Activated naive CD4-positive, alpha-beta T cell treated with anti-CD3 and anti-CD28 coated beads, Interleukin-2, amount 50 U/mL, for 24 hours (primary cell): ENCODE results near the gene FBLIM1.

Source experiments
- H3K27ac Mint-ChIP-seq: one replicate; pipeline ENCODE4 v1.8.0; 2021; ENCODE audit warnings: mild to moderate bottlenecking, mixed read lengths
- H3K27me3 Mint-ChIP-seq: one replicate; pipeline ENCODE4 v1.8.0; 2021; ENCODE audit warnings: mixed read lengths
- H3K36me3 Mint-ChIP-seq: one replicate; pipeline ENCODE4 v1.8.0; 2021; ENCODE audit warnings: mixed read lengths
- H3K4me1 Mint-ChIP-seq: one replicate; pipeline ENCODE4 v1.8.0; 2021; ENCODE audit warnings: mixed read lengths
- H3K4me3 Mint-ChIP-seq: one replicate; pipeline ENCODE4 v1.8.0; 2021; ENCODE audit warnings: mild to moderate bottlenecking, mixed read lengths
- H3K9me3 Mint-ChIP-seq: one replicate; pipeline ENCODE4 v1.8.0; 2021; ENCODE audit warnings: mixed read lengths

FBLIM1 gene

GRCh38 chr1:15767941-15768340 is 9.3 kb downstream of the FBLIM1 start:
- Mint-ChIP-seq H3K4me3 (no peak overlapping the region), H3K4me1 (no peaks in the 10 kb centered on the region), H3K27ac (no peak overlapping the region), H3K36me3 (no peaks in the 10 kb centered on the region), H3K27me3 (peaks cover 2% of the 10 kb centered on the region), H3K9me3 (no peaks in the 10 kb centered on the region)

GRCh38 chr1:15768388-15768787 is 9.8 kb downstream of the FBLIM1 start:
- Mint-ChIP-seq H3K9me3 (no peaks in the 10 kb centered on the region), H3K27me3 (peaks cover 2% of the 10 kb centered on the region), H3K4me1 (no peaks in the 10 kb centered on the region), H3K36me3 (no peaks in the 10 kb centered on the region), H3K4me3 (no peak overlapping the region), H3K27ac (no peak overlapping the region)

- no peak overlapping the region for H3K4me3 Mint-ChIP-seq
- no peaks in the 10 kb centered on the region for H3K36me3 Mint-ChIP-seq
- H3K27ac Mint-ChIP-seq = no peak overlapping the region
- H3K9me3 Mint-ChIP-seq = no peaks in the 10 kb centered on the region
- peaks cover 2% of the 10 kb centered on the region for H3K27me3 Mint-ChIP-seq
- H3K4me1 Mint-ChIP-seq = no peaks in the 10 kb centered on the region
These were observed 11.8 kb downstream of the FBLIM1 start for GRCh38 chr1:15770313-15770962.

GRCh38 chr1:15771836-15772515 is 13.4 kb downstream of the FBLIM1 start:
- H3K4me3 Mint-ChIP-seq = no peak overlapping the region
- no peaks in the 10 kb centered on the region for H3K36me3 Mint-ChIP-seq
- H3K27ac Mint-ChIP-seq = no peak overlapping the region

GRCh38 chr1:15775706-15776105 is 17.1 kb downstream of the FBLIM1 start:
- H3K4me1 Mint-ChIP-seq = no peaks in the 10 kb centered on the region
- H3K27ac Mint-ChIP-seq = no peak overlapping the region
- peaks cover 2% of the 10 kb centered on the region for H3K27me3 Mint-ChIP-seq
- H3K4me3 Mint-ChIP-seq = no peak overlapping the region
- H3K36me3 Mint-ChIP-seq = no peaks in the 10 kb centered on the region
- H3K9me3 Mint-ChIP-seq = no peaks in the 10 kb centered on the region

More at GRCh38 chr1:15771836-15772515, 13.4 kb downstream of the FBLIM1 start:
- no peaks in the 10 kb centered on the region for H3K9me3 Mint-ChIP-seq
- peaks cover 2% of the 10 kb centered on the region for H3K27me3 Mint-ChIP-seq
- no peaks in the 10 kb centered on the region for H3K4me1 Mint-ChIP-seq

- Mint-ChIP-seq H3K27me3 (no peaks in the 10 kb centered on the region), H3K9me3 (no peaks in the 10 kb centered on the region), H3K27ac (no peak overlapping the region), H3K4me1 (no peaks in the 10 kb centered on the region), H3K36me3 (no peaks in the 10 kb centered on the region), H3K4me3 (no peak overlapping the region)
These were observed 19.5 kb downstream of the FBLIM1 start for GRCh38 chr1:15777909-15778707.

GRCh38 chr1:15785683-15786082 is 27.1 kb downstream of the FBLIM1 start:
- Mint-ChIP-seq H3K4me3 (no peak overlapping the region), H3K27me3 (peaks cover 2% of the 10 kb centered on the region), H3K36me3 (no peaks in the 10 kb centered on the region), H3K9me3 (no peaks in the 10 kb centered on the region), H3K4me1 (no peaks in the 10 kb centered on the region), H3K27ac (no peak overlapping the region)

- Mint-ChIP-seq H3K27me3 (peaks cover 3% of the 10 kb centered on the region), H3K4me3 (no peak overlapping the region), H3K36me3 (no peaks in the 10 kb centered on the region), H3K4me1 (no peaks in the 10 kb centered on the region), H3K27ac (no peak overlapping the region), H3K9me3 (no peaks in the 10 kb centered on the region)
These were observed 28.0 kb downstream of the FBLIM1 start for GRCh38 chr1:15786581-15786980.

- Mint-ChIP-seq H3K4me1 (peaks cover 5% of the 10 kb centered on the region), H3K4me3 (no peak overlapping the region), H3K9me3 (no peaks in the 10 kb centered on the region), H3K36me3 (no peaks in the 10 kb centered on the region), H3K27ac (peak overlapping the region; percentile 4), H3K27me3 (peaks cover 3% of the 10 kb centered on the region)
These were observed 30.2 kb downstream of the FBLIM1 start for GRCh38 chr1:15788624-15789301.

- Mint-ChIP-seq H3K27ac (no peak overlapping the region), H3K4me1 (peaks cover 5% of the 10 kb centered on the region), H3K4me3 (no peak overlapping the region), H3K9me3 (no peaks in the 10 kb centered on the region), H3K36me3 (no peaks in the 10 kb centered on the region), H3K27me3 (no peaks in the 10 kb centered on the region)
These were observed 37.5 kb downstream of the FBLIM1 start for GRCh38 chr1:15796086-15796462.

GRCh38 chr1:15797614-15798390 is 39.2 kb downstream of the FBLIM1 start:
- H3K4me3 Mint-ChIP-seq = no peak overlapping the region
- H3K36me3 Mint-ChIP-seq = no peaks in the 10 kb centered on the region
- H3K27me3 Mint-ChIP-seq = no peaks in the 10 kb centered on the region
- no peak overlapping the region for H3K27ac Mint-ChIP-seq
- H3K9me3 Mint-ChIP-seq = no peaks in the 10 kb centered on the region
- H3K4me1 Mint-ChIP-seq = no peaks in the 10 kb centered on the region

GRCh38 chr1:15799004-15799867 is 40.6 kb downstream of the FBLIM1 start:
- H3K27ac Mint-ChIP-seq = no peak overlapping the region
- H3K4me3 Mint-ChIP-seq = no peak overlapping the region
- H3K9me3 Mint-ChIP-seq = no peaks in the 10 kb centered on the region
- H3K4me1 Mint-ChIP-seq = no peaks in the 10 kb centered on the region
- H3K36me3 Mint-ChIP-seq = no peaks in the 10 kb centered on the region
- H3K27me3 Mint-ChIP-seq = no peaks in the 10 kb centered on the region

- H3K4me1 Mint-ChIP-seq = no peaks in the 10 kb centered on the region
These were observed 41.6 kb downstream of the FBLIM1 start for GRCh38 chr1:15799928-15800835.

More at GRCh38 chr1:15799928-15800835, 41.6 kb downstream of the FBLIM1 start:
- H3K27ac Mint-ChIP-seq = no peak overlapping the region
- no peaks in the 10 kb centered on the region for H3K27me3 Mint-ChIP-seq
- H3K4me3 Mint-ChIP-seq = no peak overlapping the region
- no peaks in the 10 kb centered on the region for H3K9me3 Mint-ChIP-seq
- no peaks in the 10 kb centered on the region for H3K36me3 Mint-ChIP-seq
